Measurements from ENCODE around the gene UBE2E2.

UBE2E2 gene

DNA sequence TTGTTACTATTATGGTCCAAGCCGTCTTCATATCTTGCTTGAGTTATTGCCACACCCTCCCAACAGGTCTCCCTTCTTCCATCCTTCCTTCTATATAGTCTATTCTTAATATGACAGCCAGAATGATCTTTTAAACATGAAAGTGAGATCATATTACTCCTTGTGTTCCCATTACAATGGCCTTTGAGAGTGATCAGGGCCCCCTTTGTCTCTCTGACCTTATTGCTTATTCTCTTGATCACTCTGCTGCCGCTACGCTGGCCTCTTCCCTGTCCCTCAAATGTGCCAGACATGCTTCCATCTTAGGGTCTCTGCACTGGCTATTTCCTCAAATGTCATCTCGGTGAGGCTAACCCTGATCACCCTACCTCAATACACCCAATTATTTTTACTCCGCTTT, 38.1 kb downstream of the UBE2E2 start:
- DNase-seq = no peak

DNA sequence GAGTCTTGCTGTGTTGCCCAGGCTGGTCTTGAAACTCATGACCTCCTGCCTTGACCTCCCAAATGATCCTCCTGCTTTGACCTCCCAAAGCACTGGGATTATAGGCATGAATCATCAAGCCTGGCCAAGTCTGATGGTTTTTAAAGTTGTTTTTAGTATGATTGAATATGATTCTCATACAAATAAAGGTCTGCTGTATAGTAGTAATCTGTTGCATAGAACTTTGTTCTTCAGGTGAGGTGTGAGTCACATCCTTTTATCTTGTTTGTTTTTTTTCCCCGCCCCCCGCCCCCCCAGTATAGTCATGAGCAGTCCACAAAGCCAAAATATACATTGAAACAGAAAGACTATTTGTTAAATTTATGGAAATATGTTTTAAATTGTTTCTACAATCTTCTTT, 39.0 kb downstream of the UBE2E2 start:
- DNase-seq = no peak

DNA sequence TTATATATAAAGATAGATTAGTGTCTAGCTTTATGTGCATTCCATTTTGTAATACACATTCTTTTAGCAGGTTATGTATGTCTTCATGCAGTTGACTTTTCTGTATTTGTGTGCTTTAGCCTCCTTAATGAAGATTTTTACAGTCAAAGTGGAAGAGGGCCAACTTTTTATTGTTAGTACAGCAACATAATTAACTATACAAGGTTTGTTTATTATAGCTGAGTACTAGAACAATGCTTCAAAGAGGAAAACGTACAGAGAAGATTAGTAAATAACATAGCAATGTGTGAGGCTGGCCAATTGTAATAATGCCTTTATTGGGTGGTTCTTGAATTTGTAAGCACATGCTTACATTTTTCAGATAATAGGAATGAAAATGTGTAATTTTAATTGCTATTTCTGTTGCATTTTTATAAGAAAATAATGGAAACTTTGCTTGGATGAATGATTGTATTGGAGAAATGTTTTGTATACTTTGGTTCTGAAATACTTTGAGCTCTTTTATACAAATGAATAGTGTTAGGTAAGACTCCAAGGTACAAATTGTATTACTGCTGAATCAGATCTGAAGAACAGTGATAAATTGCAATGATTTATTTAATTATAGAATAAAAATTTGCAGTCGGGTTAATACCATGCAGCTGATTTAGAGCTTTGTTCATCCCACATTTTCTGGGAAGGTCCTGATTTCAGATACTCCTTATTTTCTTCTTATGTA, 41.4 kb downstream of the UBE2E2 start:
- no peak for DNase-seq

DNA sequence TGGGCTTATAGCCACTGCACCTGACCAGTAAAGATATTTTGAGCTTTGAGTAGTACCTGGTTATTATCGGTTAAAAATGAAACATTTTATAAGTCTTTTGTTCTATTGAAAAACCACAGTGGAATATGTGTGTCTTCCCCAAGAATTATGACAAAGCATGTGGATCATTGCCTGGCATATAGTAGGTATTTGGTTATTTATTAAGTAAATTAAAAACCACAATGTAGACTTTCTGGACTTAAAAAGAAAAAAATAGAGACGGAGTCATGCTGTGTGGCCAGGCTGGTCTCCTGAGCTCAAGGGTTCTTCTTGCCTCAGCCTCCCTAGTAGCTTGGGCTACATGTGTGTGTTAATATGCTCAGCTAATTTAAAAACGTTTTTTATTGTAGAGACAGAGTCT, 43.5 kb downstream of the UBE2E2 start:
- DNase-seq = no peak

GRCh38 chr3:23248594-23249131, 45.5 kb downstream of the UBE2E2 start:
- no peak for DNase-seq

DNA sequence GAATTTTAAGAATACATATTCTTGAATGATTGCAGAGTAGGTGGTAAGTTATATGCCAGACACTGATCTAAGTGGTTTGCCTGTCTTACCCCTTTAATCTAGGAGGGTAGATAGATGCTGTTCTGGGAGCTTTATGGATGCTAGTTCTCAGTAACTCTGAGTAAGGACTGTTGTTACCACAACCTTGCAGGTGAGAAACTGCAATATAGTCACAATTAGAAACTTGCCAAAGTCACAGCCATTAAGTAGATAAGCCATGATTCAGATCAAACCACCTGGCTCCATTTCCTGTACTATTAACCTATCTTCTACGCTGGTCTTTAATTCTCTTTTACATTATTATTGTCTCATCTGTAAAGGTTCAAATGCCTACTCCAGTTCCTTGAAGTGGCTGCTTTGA, 46.8 kb downstream of the UBE2E2 start:
- DNase-seq = no peak

- no peak for DNase-seq
Observed at GRCh38 chr3:23252122-23252521, 49.0 kb downstream of the UBE2E2 start.

- no peak for DNase-seq
Observed at GRCh38 chr3:23253214-23253613, 50.1 kb downstream of the UBE2E2 start.

DNA sequence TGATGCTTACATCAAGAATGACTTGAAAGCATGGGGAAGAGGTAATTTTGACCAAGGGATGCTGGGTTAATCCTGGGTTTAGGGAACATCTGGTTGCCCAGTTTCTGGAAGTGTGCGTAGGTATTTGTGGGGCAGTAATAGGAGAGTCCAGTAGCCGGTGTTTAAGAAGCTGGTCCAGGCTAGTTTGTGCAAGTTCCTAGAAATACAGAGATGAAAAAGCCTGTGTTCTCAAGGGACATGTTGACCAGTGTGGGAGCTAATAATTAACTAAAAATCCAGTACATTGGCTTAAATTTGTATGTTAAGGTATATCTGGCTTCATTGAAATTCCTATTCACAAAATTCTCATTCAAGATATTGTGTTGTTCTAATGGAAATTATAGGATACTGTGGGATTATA, 51.2 kb downstream of the UBE2E2 start:
- DNase-seq = no peak

DNA sequence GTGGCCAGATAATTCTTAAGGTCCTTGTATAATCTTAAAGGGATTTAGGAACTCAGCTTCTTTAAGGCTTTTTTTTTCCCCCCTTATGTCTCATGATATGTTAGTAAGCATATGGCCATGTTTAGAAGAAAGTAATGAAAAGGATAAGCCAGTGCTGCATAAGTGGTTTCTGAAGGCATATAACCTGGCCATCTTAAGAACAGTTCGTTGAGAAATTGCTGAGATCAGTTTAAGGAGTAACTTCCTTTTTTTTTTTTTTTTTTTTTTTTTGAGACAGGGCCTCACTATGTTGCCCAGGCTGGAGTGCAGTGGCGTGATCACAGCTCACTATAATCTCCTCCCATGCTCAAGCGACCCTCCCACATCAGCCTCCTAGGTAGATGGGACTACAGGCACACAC, 51.7 kb downstream of the UBE2E2 start:
- no peak for DNase-seq

GRCh38 chr3:23256741-23257435, 53.8 kb downstream of the UBE2E2 start:
- DNase-seq = no peak

DNA sequence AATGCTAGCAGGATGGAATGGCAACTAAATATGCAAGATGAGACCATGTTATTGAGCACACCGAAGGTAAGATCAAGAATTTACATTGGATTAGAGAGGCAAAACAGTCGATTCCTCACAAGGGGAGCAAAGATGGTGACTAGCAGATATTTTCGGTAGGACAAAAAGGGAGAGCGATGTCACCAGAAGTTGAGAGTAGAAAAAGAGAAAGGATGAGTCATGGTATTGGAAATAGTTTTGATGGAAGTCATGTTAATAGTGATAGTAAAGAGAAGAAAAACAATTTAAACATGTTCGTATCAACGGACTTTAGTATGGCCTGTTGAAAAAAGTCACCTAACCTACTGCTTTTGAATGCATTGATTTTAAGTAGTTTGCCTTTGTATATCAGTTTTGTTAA, 55.0 kb downstream of the UBE2E2 start:
- no peak for DNase-seq

- DNase-seq = no peak
Observed at GRCh38 chr3:23259515-23259914, 56.4 kb downstream of the UBE2E2 start.

GRCh38 chr3:23262766-23263165, 59.6 kb downstream of the UBE2E2 start:
- DNase-seq = no peak

DNA sequence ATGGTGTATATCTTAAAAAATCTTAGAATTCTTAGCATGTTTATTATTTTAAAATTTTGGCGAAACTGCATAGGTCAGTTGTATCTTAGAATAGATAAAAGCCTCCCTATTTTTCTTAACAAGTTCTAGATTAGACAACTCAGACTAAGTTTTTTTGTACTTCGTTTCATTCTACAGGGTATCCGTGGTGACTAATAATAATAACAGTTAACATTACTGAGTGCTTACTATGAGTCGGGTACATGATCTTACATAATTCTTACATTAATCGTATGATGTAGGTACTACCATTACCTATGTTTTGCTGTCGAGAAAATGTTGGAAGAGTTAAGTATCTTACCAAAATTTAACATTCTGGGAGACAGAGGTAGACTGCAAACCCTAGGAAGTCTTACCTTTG, 60.7 kb downstream of the UBE2E2 start:
- no peak for DNase-seq

GRCh38 chr3:23264413-23264812, 61.3 kb downstream of the UBE2E2 start:
- no peak for DNase-seq

DNA sequence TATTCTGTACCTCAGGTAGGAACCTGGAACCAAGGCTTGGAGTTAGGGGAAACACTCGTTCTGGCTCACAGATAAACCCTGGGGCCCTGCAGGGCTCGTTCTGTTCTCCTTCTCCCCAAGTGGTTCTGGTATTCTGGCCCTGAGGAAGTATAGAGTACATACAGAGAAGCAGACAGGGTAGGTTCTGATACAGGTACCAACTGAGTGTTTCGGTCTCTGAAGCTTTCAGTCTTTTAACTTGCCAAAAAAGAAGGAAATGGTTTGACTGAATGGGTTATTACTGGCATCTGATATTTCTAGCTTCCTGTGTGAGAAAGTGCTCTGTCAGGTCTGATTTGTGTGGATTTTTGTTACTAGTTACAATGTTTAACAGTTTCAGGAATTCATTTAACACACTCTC, 67.3 kb downstream of the UBE2E2 start:
- DNase-seq = no peak

- DNase-seq = no peak
Observed at GRCh38 chr3:23271876-23272741, 69.0 kb downstream of the UBE2E2 start.

- DNase-seq = no peak
Observed at GRCh38 chr3:23272820-23273219, 69.7 kb downstream of the UBE2E2 start.

- no peak for DNase-seq
Observed at GRCh38 chr3:23275061-23275460, 71.9 kb downstream of the UBE2E2 start.

- no peak for DNase-seq
Observed at GRCh38 chr3:23275814-23276213, 72.7 kb downstream of the UBE2E2 start.

GRCh38 chr3:23276913-23277658, 74.0 kb downstream of the UBE2E2 start:
- DNase-seq = no peak

DNA sequence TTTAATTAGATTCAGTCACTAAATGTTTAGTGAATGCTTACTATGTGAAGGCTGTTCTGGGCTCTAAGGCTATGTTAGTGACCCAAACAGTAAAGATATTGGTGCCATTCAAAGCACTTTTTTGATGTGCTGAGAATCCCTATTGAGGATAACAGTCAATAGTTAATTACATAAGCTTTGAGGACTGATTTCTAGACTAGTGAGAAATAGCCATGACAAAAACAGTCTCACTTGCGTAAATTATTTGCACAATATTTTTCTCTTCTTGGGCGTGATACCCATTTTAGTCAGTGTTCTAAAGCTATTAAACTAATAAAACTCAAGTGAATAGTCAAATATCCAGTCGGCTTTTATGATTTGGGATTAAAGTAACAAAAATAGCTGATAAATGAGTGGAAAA, 74.6 kb downstream of the UBE2E2 start:
- no peak for DNase-seq
